Measurements from ENCODE around the gene ZNF354B. TPM values are rescaled to one million over a fixed set of nuclear protein-coding genes. Genes with fewer than 3 reads are reported as not detected.

Gene ZNF354B
- total and polyA plus RNA-seq, 2 of the 13 experiments (the other 11 are each of a cell fraction or from before 2014, with no cell fraction given): 7.8 to 10.3 TPM

DNA sequence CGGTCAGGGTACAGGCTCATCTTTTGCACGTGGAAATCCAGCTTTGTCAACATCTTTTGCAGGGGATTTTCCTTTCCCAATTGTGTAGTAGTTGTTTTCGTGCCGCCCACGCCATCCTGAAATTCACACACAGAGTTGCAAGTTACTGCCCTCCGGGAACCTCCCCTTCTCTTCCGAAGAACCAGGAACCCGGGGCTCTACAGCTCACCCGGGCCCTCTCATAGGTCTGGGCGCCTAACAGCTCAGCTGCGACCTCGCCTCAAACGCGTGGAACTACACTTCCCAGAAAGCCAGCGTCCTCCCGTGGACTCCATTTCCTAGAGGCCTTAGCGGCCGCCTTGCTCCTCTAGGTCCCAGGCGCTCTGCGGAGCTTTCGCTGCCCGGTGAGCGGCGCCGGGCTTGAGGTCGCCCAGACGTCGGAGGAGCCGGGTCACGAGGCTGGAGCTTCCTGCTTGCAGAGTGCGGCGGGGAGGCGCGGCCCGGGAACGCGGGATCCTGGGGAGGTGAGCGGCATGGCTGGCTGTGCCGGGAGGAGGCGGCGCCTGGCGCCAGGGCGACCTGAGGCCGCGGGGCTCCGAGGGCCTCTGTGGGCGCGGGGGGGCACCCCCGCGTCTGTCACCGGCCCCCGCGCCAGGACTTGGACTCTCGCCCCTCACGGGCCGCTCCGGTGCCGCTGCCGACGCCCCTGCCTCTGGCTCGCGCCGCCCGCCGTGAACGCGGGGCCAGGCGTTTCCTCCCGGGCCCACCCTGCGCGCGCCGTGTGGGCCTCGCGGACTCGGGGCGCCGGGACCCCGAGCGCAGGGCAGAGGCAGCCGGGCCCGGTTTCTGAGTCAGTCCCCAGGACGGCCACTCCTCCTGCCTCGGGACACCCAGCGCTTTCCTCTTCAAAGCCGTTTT is at the start of gene ZNF354B (continued):
- TF ChIP-seq, protein P1, sequence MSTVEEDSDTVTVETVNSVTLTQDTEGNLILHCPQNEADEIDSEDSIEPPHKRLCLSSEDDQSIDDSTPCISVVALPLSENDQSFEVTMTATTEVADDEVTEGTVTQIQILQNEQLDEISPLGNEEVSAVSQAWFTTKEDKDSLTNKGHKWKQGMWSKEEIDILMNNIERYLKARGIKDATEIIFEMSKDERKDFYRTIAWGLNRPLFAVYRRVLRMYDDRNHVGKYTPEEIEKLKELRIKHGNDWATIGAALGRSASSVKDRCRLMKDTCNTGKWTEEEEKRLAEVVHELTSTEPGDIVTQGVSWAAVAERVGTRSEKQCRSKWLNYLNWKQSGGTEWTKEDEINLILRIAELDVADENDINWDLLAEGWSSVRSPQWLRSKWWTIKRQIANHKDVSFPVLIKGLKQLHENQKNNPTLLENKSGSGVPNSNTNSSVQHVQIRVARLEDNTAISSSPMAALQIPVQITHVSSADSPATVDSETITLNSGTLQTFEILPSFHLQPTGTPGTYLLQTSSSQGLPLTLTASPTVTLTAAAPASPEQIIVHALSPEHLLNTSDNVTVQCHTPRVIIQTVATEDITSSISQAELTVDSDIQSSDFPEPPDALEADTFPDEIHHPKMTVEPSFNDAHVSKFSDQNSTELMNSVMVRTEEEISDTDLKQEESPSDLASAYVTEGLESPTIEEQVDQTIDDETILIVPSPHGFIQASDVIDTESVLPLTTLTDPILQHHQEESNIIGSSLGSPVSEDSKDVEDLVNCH (CRISPR knock-in tag; IDR thresholded peaks at IDR 0.05): no peak
- peak; percentile 76 for TF ChIP-seq KDM4B (CRISPR knock-in tag; IDR thresholded peaks at IDR 0.05)
- TF ChIP-seq RELA (CRISPR knock-in tag; IDR thresholded peaks at IDR 0.05): 0 out of 2 replicates have a peak, but pooled peaks have one; percentile 16
- TF ChIP-seq ZNF3 (CRISPR knock-in tag; IDR thresholded peaks at IDR 0.05): no peak
- TF ChIP-seq ZNF557 (CRISPR knock-in tag; IDR thresholded peaks at IDR 0.05): no peak
- 0 out of 2 replicates have a peak, but pooled peaks have one; percentile 13 for TF ChIP-seq SKIL (CRISPR knock-in tag; IDR thresholded peaks at IDR 0.05; ENCODE audit: borderline replicate concordance)
- peak; percentile 91; the same call in 1 of the 2 replicates for TF ChIP-seq ZNF607 (CRISPR knock-in tag; IDR thresholded peaks at IDR 0.05; ENCODE audit: borderline replicate concordance)
- TF ChIP-seq MTA1 (CRISPR knock-in tag; IDR thresholded peaks at IDR 0.05; ENCODE audit: borderline replicate concordance): peak; percentile 70; the same call in 1 of the 2 replicates
- no peak for TF ChIP-seq STAT5B (CRISPR knock-in tag; IDR thresholded peaks at IDR 0.05)
- peak; percentile 65; the same call in 1 of the 2 replicates for TF ChIP-seq HINFP (CRISPR knock-in tag; IDR thresholded peaks at IDR 0.05; ENCODE audit: low read depth)
- TF ChIP-seq ZNF558 (CRISPR knock-in tag; IDR thresholded peaks at IDR 0.05; ENCODE audit: borderline replicate concordance): 0 out of 2 replicates have a peak, but pooled peaks have one; percentile 65
- peak; percentile 83 for TF ChIP-seq ZNF772 (CRISPR knock-in tag; IDR thresholded peaks at IDR 0.05)
- peak; percentile 32; the same call in 1 of the 2 replicates for TF ChIP-seq SMAD3 (CRISPR knock-in tag; IDR thresholded peaks at IDR 0.05)
- TF ChIP-seq ZNF501 (CRISPR knock-in tag; IDR thresholded peaks at IDR 0.05): peak; percentile 75
- TF ChIP-seq ZBTB49 (CRISPR knock-in tag; IDR thresholded peaks at IDR 0.05; ENCODE audit: borderline replicate concordance): no peak
- no peak; the same call in 1 of the 2 replicates for TF ChIP-seq FOXC1 (CRISPR knock-in tag; IDR thresholded peaks at IDR 0.05; ENCODE audit: borderline replicate concordance)
- TF ChIP-seq ZBTB37 (CRISPR knock-in tag; IDR thresholded peaks at IDR 0.05): no peak
- no peak for TF ChIP-seq ZNF775 (CRISPR knock-in tag; IDR thresholded peaks at IDR 0.05; ENCODE audit: borderline replicate concordance)

All from HepG2 (cell line).